Nephron progenitor cell (in vitro differentiated cells): ENCODE data around the gene PRDX1.

Source experiments
- DNase-seq: peaks from one replicate; pipeline ENCODE4 v3.0.0; 2021
- H3K27ac Mint-ChIP-seq: 2 replicates; pipeline ENCODE4 v1.8.0; 2021; ENCODE audit warnings: mild to moderate bottlenecking, moderate library complexity, mixed read lengths
- H3K27me3 Mint-ChIP-seq: 2 replicates; pipeline ENCODE4 v1.8.0; 2021; ENCODE audit warnings: mild to moderate bottlenecking, low read depth, mixed read lengths; ENCODE audit not compliant: poor library complexity
- H3K36me3 Mint-ChIP-seq: 2 replicates; pipeline ENCODE4 v1.8.0; 2021; ENCODE audit warnings: low read depth, mixed read lengths
- H3K4me1 Mint-ChIP-seq: 2 replicates; pipeline ENCODE4 v1.8.0; 2021; ENCODE audit warnings: mixed read lengths
- H3K4me3 Mint-ChIP-seq: 2 replicates; pipeline ENCODE4 v1.8.0; 2021; ENCODE audit warnings: mild to moderate bottlenecking, moderate library complexity, mixed read lengths
- H3K9me3 Mint-ChIP-seq: 2 replicates; pipeline ENCODE4 v1.8.0; 2021; ENCODE audit warnings: mild to moderate bottlenecking, moderate library complexity, mixed read lengths
- CTCF ChIP-seq: fragments of 200-600 bp; sonication (generic); IDR thresholded peaks from 2 replicates; pipeline ENCODE4 v1.5.0; 2021; ENCODE audit warnings: antibody characterized with exemption

Gene PRDX1

GRCh38 chr1:45510036-45510971, 11.4 kb downstream of the PRDX1 start:
- Mint-ChIP-seq H3K36me3 (peaks cover 63% of the 10 kb centered on the region), H3K27ac (peak overlapping the region; percentile 33), H3K27me3 (no peaks in the 10 kb centered on the region), H3K9me3 (no peaks in the 10 kb centered on the region), H3K4me3 (no peak overlapping the region), H3K4me1 (peaks cover 14% of the 10 kb centered on the region)
- DNase-seq: no peak
- no peak for TF ChIP-seq CTCF

- Mint-ChIP-seq H3K36me3 (peaks cover 46% of the 10 kb centered on the region), H3K27me3 (no peaks in the 10 kb centered on the region), H3K9me3 (no peaks in the 10 kb centered on the region), H3K27ac (peak overlapping the region; percentile 74), H3K4me3 (no peak overlapping the region), H3K4me1 (peaks cover 4% of the 10 kb centered on the region)
- no peak for DNase-seq
- no peak for TF ChIP-seq CTCF
Observed at GRCh38 chr1:45508295-45509151, 13.2 kb downstream of the PRDX1 start.

GRCh38 chr1:45507893-45508292, 13.8 kb downstream of the PRDX1 start:
- Mint-ChIP-seq H3K27ac (peak overlapping the region; percentile 64), H3K4me1 (no peaks in the 10 kb centered on the region), H3K9me3 (no peaks in the 10 kb centered on the region), H3K4me3 (no peak overlapping the region), H3K36me3 (peaks cover 41% of the 10 kb centered on the region), H3K27me3 (no peaks in the 10 kb centered on the region)
- TF ChIP-seq CTCF: no peak
- no peak for DNase-seq

GRCh38 chr1:45507195-45507594, 14.5 kb downstream of the PRDX1 start:
- no peak overlapping the region for H3K4me3 Mint-ChIP-seq
- TF ChIP-seq CTCF: no peak
- no peak overlapping the region for H3K27ac Mint-ChIP-seq
- H3K9me3 Mint-ChIP-seq: no peaks in the 10 kb centered on the region
- no peak for DNase-seq
- peaks cover 37% of the 10 kb centered on the region for H3K36me3 Mint-ChIP-seq
- H3K27me3 Mint-ChIP-seq: no peaks in the 10 kb centered on the region
- H3K4me1 Mint-ChIP-seq: peaks cover under 1% of the 10 kb centered on the region

- no peak overlapping the region for H3K27ac Mint-ChIP-seq
- DNase-seq: no peak
- H3K4me3 Mint-ChIP-seq: no peak overlapping the region
- peaks cover 34% of the 10 kb centered on the region for H3K4me1 Mint-ChIP-seq
- peaks cover 11% of the 10 kb centered on the region for H3K36me3 Mint-ChIP-seq
- no peak for TF ChIP-seq CTCF
- no peaks in the 10 kb centered on the region for H3K9me3 Mint-ChIP-seq
- peaks cover 8% of the 10 kb centered on the region for H3K27me3 Mint-ChIP-seq
Observed at GRCh38 chr1:45503462-45504360, 18.0 kb downstream of the PRDX1 start.
